ENCODE measurements around the gene IGSF11.
"Not testable (repeated sequence)": the region's sequence is repeated elsewhere in the genome, so short reads cannot be mapped to it uniquely, and the experiment has no call there.

Gene IGSF11, protein sequence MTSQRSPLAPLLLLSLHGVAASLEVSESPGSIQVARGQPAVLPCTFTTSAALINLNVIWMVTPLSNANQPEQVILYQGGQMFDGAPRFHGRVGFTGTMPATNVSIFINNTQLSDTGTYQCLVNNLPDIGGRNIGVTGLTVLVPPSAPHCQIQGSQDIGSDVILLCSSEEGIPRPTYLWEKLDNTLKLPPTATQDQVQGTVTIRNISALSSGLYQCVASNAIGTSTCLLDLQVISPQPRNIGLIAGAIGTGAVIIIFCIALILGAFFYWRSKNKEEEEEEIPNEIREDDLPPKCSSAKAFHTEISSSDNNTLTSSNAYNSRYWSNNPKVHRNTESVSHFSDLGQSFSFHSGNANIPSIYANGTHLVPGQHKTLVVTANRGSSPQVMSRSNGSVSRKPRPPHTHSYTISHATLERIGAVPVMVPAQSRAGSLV

DNA sequence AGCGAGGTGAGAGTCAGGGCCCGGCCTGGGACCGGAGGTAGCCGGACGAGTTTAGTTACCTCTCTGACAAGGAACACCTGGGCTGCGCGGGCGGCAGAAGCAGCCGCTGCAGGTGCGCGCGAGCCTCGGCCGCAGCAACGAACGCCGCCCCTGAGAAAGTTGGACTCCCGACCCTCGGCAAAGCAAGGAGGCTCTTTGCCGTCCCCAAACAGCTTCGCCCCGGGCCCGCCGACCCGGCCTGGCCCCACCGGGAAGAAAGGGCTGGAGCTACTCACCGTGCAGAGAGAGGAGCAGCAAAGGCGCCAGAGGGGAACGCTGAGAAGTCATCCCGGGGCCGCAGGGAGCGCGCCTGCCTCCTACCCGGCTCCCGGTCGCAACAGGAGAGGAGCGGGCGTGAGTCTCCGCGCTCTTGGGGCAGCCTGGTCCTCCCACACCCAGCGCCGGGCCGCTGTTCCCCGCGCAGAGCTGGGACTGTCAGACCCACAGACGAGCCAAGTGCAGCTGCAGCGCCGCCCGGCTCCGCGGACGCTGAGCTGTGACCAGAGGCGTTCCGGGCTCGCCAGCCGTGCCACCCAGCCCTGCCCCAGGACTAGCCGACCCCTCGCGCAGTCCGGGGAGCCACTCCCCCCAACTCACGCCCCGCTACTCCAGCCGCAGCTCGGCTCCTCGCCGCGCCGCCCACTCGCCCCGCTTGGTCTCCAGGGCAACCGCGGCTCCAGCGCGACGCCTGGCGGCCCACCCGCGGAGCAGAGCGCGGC lies at the start of gene IGSF11:
Gene IGSF11, minus strand, starts transcription at position 591 of the 758 bp plus-strand sequence. Its CDS starts 264 bp downstream, at position 327.
- no peak for DNase-seq

DNA sequence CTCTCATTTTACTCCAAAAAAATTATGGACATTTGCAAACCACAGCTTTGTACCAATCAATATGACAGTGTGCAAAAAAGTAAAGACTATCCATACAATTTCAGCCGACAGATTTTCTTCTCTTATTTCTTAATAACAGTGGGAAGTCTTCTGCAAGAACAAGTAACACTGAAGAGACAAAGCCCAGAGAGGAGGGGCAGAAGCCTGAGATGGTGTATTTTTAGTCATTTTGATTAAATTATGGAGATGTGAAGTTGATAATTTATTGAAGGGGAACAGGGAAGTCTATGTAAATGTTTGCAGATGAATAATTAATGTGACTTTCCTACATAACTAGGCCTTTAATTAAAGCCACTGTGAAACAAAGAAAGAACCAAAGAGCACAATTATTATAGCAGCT lies 45.7 kb upstream of the IGSF11 start:
- DNase-seq: no peak

DNA sequence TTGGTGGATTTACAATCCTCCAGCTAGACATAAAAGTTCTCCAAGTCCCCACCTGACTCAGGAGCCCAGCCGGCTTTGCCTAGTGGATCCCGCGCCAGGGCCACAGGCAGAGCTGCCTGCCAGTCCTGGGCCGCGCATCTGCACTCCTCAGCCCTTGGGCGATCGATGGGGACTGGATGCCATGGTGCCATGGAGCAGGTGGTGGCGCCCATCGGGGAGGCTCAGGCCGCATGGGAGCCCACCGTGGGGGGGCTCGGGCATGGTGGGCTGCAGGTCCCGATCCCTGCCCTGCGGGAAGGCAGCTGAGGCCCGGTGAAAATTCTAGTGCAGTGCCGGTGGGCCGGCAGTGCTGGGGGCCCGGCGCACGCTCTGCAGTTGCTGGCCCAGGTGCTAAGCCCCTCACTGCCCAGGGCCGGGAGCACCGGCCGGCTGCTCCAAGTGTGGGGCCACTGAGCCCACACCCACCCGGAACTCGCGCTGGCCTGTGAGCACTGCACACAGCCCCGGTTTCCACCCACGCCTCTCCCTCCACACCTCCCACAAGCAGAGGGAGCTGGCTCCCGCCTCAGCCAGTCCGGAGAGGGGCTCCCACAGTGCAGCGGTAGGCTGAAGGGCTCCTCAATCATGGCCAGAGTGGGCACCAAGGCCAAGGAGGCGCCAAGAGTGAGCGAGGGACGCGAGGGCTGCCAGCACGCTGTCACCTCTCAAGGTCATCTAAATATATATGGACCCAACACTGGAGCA lies 38.8 kb upstream of the IGSF11 start:
- DNase-seq: no peak

DNA sequence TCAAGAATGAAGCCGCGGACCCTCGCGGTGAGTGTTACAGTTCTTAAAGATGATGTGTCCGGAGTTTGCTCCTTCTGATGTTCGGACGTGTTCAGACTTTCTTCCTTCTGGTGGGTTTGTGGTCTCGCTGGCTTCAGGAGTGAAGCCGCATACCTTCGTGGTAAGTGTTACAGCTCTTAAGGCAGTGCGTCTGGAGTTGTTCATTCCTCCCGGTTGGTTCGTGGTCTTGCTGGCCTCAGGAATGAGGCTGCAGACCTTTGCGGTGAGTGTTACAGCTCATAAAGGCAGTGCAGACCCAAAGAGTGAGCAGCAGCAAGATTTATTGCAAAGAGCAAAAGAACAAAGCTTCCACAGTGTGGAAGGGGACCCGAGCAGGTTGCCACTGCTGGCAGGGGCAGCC lies 37.8 kb upstream of the IGSF11 start:
- not testable (repeated sequence) for DNase-seq

DNA sequence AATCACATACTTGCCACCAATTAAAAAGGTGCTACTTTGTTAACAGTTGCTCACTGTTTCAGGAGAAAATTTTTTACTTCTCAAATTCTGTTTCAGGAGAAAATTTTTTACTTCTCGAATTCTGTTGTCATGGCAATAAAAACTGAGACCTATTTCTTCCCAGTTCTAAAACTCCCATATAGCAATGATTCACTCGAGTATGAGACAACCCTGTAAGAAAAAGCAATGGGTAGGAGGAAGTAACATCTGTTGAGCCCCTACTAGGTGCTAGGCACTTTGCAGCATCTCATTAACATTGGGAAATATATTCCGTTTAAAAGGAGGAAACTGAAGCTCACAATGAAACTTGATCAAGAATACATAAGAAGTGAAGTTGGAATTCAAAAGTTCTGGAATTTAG lies 35.1 kb upstream of the IGSF11 start:
- no peak for DNase-seq

DNA sequence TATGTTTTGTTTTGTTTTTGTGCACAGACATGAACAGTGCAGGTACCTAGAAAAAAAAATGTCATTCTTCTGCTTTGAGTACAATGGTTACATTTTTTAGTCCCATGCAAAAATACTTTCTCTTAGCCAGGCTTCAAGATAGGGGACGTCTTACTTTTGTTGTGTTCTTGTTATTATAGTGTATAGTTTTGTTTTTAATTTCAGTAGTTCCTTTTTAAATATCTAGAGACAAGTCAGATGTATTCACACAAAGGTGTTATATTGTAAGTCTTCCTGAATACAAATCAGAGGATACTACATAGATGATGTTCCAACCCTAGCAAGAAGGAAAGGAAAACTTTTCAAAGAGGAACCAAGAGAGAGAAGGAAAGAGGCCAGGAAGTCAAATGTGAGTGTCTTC lies 28.8 kb upstream of the IGSF11 start:
- no peak for DNase-seq

DNA sequence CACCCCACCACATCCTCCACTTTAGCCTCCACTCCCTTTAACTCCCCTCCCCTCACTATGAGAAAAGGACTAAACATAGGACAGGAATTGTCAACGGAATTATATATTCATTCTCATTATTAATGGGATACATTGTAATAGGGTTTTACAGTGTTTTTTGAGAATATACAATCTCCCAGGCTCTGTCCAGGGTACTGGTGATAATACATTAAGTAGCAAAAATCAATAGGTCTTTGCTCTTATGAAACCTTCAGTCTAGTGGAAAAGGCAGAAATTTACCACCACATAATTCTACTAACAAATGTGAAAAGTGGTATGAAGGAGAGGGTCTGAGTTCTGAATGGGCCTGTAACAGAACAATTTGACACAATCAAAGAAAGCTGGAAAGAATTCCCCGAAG lies 28.2 kb upstream of the IGSF11 start:
- no peak for DNase-seq

DNA sequence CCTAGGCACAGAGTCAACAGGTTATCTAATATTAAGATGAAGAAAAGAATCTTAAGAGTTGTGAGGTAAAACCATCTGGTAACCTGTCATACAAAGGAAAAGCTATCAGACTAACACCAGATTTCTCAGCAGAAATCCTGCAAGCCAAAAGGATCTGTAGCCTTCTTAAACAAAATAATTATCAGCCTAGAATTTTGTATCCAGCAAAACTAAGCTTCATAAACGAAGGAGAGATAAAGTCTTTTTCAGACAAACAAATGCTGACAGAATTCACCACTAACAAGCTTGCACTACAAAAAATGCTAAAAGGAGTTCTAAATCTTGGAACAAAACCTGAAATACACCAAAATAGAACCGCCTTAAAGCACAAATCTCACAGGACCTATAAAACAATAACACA lies 9.9 kb upstream of the IGSF11 start:
- DNase-seq: no peak

DNA sequence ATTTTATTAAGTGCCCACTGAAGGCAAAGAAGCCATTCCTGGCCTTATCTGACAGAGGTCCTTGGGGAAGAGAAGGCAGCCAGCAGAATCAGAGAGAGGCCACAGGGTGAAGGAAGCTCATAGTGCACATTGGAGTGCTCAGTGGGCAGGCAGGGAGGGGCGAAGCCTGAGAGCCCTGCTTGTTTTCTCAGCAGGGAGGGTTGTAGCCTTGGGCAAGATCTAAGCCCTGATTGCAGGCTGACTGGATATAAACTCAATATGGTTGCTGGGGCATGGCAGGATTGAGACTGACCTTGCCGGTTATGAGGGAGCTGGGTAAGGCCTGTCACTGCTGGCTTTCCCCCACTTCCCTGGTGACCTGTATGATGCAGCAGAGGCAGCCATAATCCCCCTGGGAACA lies 7.5 kb upstream of the IGSF11 start:
- DNase-seq: no peak

DNA sequence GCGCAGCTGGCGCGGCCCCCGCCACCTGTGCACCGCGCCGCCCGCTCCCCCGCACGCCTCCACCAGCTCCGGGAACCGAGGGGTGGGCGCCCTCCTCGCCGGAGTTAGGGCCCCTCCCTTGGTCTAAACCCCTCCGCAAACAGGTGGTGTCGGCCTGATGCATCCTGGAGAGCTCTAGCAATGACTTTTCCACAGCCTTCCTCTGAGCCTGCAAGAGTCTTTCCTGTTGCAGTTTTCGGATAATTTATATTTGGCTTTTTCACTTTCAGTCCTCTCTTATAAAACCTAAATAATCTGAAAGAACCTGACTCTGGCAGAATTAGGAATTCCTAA lies 334 bp upstream of the IGSF11 start:
- DNase-seq: no peak

DNA sequence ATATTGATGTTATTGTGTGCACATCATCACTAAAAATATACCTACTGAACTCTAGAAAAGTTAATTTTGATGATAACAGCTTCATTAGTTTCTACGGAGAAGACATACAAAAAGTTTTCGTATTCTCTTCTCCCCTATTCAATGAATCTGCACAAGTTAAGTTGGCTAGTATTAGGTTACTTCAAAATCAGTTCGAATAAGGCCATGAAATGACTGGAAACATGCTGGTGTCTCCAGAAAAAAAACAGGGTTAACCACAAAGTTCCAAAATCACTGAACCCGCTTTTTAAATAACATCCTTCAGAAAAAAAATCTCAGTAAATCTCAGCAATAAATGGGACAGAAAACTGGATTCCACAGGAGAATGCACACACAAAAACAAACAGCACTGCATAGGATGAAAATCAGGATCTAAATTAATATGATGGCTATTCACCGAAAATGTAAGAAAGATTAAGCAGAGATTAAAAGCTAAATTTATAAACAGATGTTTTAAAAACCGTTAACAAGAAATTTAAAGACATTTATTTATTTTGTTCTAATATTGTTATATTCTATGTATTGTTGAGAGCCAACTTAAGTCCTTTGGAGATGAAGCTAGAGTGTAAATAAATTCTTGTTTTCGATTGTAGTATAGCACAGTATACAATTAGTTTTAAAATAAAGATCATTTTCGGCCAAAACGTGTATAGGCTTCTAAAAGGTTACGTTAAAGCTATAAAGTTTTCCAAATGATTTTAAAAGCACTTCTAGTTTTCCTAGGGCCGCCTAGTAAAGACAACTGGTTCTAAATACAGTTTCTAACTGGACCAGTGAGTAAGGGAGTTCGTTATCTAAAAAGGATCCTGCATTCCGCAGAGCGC lies 1.0 kb downstream of the IGSF11 start:
- no peak for DNase-seq

DNA sequence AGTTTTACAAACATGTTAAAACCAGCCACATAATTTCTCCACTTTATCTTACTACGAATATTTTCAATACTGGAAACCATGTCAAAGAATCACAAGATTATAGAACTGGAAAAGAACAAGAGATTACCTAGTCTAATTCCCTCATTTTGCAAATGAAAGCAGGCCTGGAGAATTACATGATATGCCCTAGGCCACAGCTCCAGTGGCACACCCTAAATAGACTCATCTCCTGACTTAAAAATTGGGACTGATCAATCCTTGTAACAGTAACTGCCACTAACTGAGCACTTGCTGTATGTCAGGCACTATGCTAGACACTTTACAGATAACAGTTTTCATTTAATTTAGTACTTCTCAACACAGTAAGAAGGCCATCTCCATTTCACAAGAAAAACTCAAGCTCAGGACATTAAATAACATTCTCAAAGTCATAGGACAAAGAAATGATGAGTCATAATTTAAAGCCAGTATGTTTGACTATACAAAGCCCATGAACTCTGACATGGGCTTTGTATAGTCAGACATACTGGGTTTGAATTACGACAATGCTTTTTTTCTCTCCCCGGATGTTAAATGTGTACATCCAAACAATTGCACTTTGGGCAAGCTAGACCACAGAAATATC lies 9.4 kb downstream of the IGSF11 start:
- no peak for DNase-seq

DNA sequence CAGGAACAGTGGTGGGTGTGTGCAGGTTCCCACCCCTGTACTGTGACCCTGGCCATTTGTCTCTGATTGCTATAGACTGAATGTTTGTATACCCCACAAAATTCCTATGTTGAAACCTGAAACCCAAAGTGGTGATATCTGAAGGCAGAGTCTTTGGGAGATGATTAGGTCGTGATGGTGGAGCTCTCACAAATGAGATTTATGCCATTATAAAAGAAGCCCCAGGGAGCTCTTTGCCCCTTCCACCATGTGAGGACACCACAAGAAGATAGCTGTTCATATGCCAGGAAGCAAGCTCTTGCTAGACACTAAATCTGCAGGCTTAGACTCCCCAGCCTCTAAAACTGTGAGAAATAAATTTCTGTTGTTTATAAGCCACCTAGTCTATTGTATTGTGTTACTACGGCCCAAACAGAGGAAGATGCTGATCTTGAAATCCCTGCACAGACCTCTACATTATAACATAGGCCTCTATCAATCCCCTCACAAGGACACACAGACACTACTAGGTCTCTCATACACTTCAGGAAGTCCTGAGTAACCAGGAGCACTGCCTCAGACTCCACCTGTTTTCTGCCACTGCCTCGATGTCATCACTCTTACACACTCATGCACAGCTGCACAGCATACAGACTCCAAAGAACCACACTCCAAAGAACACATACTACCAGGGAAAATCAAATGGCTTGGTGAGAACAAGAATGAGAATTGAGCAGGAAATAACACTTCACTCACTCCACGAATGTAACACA lies 14.7 kb downstream of the IGSF11 start:
- no peak for DNase-seq

DNA sequence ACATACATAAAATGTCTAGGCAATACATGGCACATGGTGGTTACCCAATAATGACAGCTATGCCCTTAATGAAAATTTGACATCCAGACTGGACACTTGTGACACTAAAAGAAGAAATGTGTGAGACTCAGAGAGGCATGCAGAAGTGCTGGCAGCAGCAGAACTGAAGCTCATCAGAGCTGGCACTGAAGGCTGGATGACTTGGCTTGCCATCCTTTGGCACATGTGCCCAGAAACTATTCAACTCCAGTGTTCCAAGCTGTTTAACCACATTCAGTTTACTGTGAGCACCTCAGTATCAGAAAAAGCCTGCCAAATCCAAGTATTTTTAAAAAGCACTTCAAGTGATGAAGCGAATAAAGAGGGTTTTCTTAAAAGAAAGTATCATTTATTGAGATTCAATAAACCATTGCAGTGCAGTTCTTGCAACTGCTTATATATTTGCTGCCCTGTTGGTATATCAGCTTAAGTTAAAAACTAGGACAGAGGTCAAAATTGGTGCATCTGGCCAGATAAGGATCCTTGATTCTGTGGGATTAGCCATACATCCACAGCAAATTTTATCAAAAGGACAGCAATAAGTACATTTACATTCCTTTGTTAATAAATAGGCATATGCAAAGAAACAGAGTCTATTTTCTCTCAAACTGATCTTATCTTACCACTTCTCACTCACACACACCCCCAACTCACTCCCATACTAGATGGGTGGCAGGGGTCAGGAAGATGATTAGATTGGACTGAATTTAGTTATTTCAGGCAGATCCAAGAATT lies 15.8 kb downstream of the IGSF11 start:
- no peak for DNase-seq

DNA sequence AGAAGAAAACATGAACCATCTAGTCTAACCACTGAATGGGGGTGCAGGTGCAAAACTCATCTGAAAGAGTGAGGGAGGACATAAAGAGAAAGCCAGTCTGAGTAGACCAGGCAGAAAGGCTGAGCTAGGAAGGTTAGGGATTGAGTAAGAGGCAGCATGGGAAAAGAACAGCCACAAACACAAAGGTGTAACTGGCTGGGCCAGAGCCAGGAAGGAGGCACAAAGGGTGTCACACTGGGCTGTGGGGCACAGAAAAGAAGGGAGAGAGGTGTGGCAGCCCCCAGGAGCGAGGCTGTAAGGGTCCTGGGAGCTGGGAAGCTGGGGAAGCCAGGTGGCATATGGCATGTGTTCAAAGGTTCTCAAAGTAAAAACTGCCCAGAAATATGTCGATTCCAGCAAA lies 18.7 kb downstream of the IGSF11 start:
- no peak for DNase-seq

DNA sequence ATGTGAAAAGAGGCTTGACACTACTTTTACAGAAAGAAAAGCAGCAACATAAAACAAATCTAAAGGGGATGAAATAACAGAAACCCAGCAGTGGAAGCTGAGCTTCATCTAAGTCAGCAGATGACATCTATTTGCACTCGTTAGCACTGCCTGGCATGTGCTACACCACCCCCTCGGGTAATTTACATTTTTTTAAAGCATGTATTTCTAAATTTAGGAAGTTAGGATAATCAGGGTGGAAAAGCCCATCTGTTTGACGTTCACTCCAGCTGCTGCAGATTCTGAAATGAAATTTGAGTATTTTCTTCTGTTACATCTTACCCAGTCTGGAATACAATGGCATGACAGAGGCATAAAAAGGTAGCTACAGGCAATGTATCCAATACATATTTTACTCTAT lies 20.7 kb downstream of the IGSF11 start:
- DNase-seq: no peak

DNA sequence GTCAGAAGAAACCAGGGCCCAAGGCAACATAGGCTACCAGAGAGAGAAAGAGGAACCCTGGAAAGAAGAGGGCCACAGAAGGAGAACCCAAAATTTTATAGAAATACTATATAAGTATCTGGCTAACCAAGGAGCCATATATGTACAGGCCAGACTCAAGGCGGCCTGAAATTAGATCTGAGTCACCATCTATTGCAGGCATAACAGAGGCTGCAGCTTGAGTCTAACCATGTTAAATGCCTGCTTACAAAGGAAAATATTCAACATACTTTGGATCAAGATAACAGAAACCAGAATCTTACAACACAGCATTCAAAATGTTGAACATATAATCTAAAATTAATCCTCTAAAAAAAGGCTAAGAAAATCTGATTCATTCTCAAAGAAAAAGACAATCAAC lies 23.1 kb downstream of the IGSF11 start:
- DNase-seq: no peak

DNA sequence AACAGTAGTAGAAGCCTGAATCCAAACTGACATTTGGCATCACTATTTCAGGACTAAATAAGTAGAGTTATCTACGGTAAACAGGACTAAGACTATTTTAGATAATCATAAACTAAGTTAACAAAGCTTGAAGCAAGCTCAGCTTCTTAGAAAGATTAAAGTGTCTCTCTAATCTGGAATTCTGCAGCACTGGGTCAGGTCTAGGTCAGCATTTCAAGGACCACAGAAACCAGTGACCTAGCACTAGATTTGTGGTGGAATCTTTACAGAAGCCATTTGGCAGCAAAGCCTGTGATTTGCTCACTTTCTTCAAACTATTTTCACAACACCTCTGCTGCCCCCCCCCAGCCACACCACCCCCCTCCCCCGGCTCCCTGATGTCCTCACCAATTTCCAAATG lies 37.5 kb downstream of the IGSF11 start:
- no peak for DNase-seq

DNA sequence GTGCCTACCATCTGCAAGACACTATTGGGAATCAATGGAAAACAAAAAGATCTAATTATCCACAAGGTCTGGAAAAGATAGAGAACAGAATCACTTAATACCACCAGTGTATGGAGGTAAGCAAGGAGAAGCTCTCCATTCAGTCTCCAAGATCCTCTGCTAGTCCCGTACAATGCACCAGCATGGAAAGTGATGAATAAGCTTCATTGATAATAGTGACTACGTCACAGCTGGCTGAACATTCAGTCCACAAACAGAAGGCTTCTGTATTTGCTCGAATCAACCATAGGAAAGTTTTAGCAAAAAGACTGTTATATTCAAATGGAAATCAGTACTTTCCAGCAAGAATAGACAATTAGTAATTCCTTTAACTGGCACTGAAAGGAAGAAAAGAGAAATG lies 42.9 kb downstream of the IGSF11 start:
- no peak for DNase-seq

DNA sequence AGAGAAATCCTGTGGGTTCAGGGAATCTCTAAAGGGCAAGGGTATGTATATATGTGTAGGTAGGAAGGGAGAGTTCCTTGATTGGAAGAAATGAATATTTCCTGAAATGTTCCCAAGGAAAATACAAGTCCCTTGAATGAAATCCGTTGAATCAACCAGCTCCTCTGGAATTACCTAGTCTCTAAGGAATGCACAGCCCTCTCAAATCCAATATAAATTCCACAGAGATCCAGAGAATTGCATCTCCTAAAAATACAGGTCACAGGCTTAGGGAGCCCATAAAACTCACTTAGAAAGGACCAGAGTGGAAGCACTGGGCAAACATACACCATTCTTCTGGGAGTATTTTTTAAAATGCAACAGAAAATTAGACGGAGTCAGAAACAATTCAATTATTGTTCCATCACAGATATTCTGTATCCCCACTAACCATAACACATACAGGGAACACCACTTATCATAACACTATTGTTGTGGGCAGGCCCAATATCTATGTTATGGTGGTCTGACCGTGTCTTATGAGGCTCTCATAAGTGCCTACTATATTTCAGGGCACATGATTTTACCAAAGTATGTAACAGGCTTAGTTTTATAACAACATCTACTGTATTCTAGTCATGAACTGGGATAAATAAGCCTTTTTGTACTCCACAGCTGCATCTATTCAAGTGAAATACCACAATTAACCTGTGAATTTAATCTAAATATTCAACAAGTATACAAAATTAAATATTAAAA lies 43.7 kb downstream of the IGSF11 start:
- DNase-seq: no peak
